Sigmoid colon (tissue), 4 donors: Measurements from ENCODE around the gene TOP1.

ENCODE experiments used
- CTCF ChIP-seq, 4 experiments: fragments of 450-650 bp in 3 of 4; fragments of 200-600 bp in 1 of 4; IDR thresholded peaks; one replicate each; pipeline ENCODE4 v1.5.1; 2016 to 2019; ENCODE audit warnings: antibody characterized with exemption in 4 of 4, mild to moderate bottlenecking in 3 of 4, moderate library complexity in 2 of 4
- EP300 ChIP-seq, 4 donors: sonication (generic); formaldehyde crosslinking; IDR thresholded peaks; one replicate each; pipeline ENCODE4 v1.6.1; 2017; ENCODE audit warnings: antibody characterized with exemption in 4 of 4

DNA sequence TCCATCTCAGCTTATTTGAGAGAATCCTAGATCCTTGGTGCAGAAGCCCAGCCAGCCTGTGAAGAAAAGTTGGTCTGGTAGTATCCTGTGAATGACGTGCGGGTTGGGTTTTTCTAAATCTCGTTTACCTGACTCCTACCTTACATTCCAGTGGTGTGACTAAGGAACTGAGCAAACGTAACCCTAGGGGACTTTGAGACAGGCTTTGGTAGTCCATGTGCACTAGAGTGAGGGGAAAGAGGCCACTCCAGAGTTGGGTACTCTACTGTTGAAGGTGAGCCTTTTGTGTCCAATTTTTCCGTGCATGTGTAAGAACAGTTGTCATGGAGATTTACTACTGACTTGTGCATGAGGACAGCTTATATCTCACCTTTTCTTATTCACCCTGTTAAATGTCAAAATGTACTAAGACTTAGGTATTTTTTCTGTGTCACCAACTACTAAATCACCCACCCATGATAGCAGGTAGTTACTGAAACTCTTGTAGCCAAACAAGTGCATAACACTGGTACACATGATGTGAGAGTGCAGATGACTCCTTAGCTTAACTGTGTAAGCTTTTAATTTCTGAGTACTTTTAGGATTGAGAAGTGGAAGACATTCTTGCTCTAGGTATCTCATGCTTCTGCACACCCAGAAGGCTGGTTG lies 82.4 kb downstream of the TOP1 start:
- no peak for TF ChIP-seq CTCF (IDR thresholded peaks at IDR 0.05)
- TF ChIP-seq EP300 (IDR thresholded peaks at IDR 0.05), result no peak
